Keratinocyte (primary cell): ENCODE measurements around the gene GOLIM4. TPM values are rescaled to one million over a fixed set of nuclear protein-coding genes. Genes with fewer than 3 reads are reported as not detected.

Experiments
- DNase-seq: peaks from one replicate; pipeline ENCODE4 v3.0.0-alpha.2; 2011; ENCODE audit warnings: low read depth, missing footprints, low spot score
- FAIRE-seq: peaks from 2 replicates; lab custom pipeline; 2011; peaks lifted over from hg19 to GRCh38; lab: Jason Lieb, UNC
- H2AFZ ChIP-seq: 2 replicates; pipeline ENCODE4 v1.6.0; 2012; ENCODE audit warnings: low read length, control low read depth, inconsistent platforms; ENCODE audit not compliant: control insufficient read depth
- H3K27ac ChIP-seq: 2 replicates; pipeline ENCODE4 v1.5.1; 2011; ENCODE audit warnings: low read length; ENCODE audit not compliant: control insufficient read depth, insufficient read depth
- H3K27me3 ChIP-seq: 3 replicates; pipeline ENCODE4 v1.6.0; 2011; ENCODE audit warnings: low read length; ENCODE audit not compliant: control insufficient read depth, insufficient read depth; ENCODE audit errors: extremely low read depth
- H3K36me3 ChIP-seq, 2 experiments: 2 replicates in 1 of 2; 3 replicates in 1 of 2; pipeline ENCODE4 v1.5.1; 2011; ENCODE audit warnings: low read length in 2 of 2, mild to moderate bottlenecking in 1 of 2; ENCODE audit not compliant: control insufficient read depth in 2 of 2, insufficient read depth in 2 of 2; ENCODE audit errors: extremely low read depth in 1 of 2
- H3K4me1 ChIP-seq: 3 replicates; pipeline ENCODE4 v1.5.1; 2011; ENCODE audit warnings: low read length; ENCODE audit not compliant: control insufficient read depth, insufficient read depth; ENCODE audit errors: extremely low read depth
- H3K4me2 ChIP-seq: 3 replicates; pipeline ENCODE4 v1.6.0; 2011; ENCODE audit warnings: low read depth, low read length; ENCODE audit not compliant: control insufficient read depth, insufficient read depth; ENCODE audit errors: extremely low read depth
- H3K4me3 ChIP-seq, 3 experiments: fragments of 200-600 bp in 1 of 3; sonication (generic) in 1 of 3; 2 replicates in 2 of 3; 3 replicates in 1 of 3; pipeline ENCODE4 v1.5.1; 2011 to 2016; ENCODE audit warnings: low read length in 3 of 3, mild to moderate bottlenecking in 3 of 3, control low read depth in 2 of 3, inconsistent platforms in 1 of 3, low read depth in 1 of 3, mixed read lengths in 1 of 3, mixed run types in 1 of 3, moderate library complexity in 1 of 3; ENCODE audit not compliant: control insufficient read depth in 2 of 3, insufficient read depth in 2 of 3; ENCODE audit errors: extremely low read depth in 1 of 3
- H3K79me2 ChIP-seq: 2 replicates; pipeline ENCODE4 v1.6.0; 2012; ENCODE audit warnings: low read length; ENCODE audit not compliant: control insufficient read depth, insufficient read depth
- H3K9ac ChIP-seq: 3 replicates; pipeline ENCODE4 v1.6.0; 2011; ENCODE audit warnings: low read length; ENCODE audit not compliant: control insufficient read depth, insufficient read depth; ENCODE audit errors: extremely low read depth
- H3K9me1 ChIP-seq: 3 replicates; pipeline ENCODE4 v1.6.0; 2011; ENCODE audit warnings: low read length; ENCODE audit not compliant: control insufficient read depth, insufficient read depth; ENCODE audit errors: extremely low read depth
- H3K9me3 ChIP-seq: 2 replicates; pipeline ENCODE4 v1.5.1; 2012; ENCODE audit warnings: low read depth, low read length; ENCODE audit not compliant: control insufficient read depth
- H4K20me1 ChIP-seq: 3 replicates; pipeline ENCODE4 v1.6.0; 2011; ENCODE audit warnings: low read length; ENCODE audit not compliant: control insufficient read depth, insufficient read depth; ENCODE audit errors: extremely low read depth
- CTCF ChIP-seq, 3 experiments: IDR thresholded peaks in 1 of 3; conservative IDR thresholded peaks in 1 of 3; optimal IDR thresholded peaks in 1 of 3; 2 replicates in 2 of 3; 3 replicates in 1 of 3; pipeline versions ENCODE3 to v1.5.1; 2011; ENCODE audit warnings: low read length in 3 of 3, mild to moderate bottlenecking in 3 of 3, moderate library complexity in 2 of 3, control low read depth in 1 of 3, inconsistent platforms in 1 of 3; ENCODE audit not compliant: insufficient read depth in 2 of 3; ENCODE audit errors: extremely low read depth in 1 of 3
- EZH2 ChIP-seq: IDR thresholded peaks from one replicate; pipeline ENCODE4 v1.6.1; 2012; ENCODE audit warnings: inconsistent platforms, mild to moderate bottlenecking, low read length, moderate library complexity
- dilution Hi-C: fragments of 300-500 bp; cut with MboI; formaldehyde crosslinking; loops from one replicate; pipeline ENCODE4 v1.7.0; 2020; ENCODE audit warnings: low sequenced_read_pairs; ENCODE audit not compliant: extremely low pct_ligation_motif_present
- polyA plus RNA-seq, 5 experiments: library from polyadenylated mRNA; depleted of rRNA in 3 of 5; stranded (reverse) in 3 of 5; stranded (forward) in 1 of 5; unstranded in 1 of 5; fragments of >200 nt; gene quantifications; 1 replicate in 1 of 5; 2 replicates in 3 of 5; 3 replicates in 1 of 5; pipeline versions ENCODE4 v1.2.1 to v1.2.3, GENCODE V29; 2011 to 2012; ENCODE audit warnings: missing spikeins in 2 of 5, low read depth in 1 of 5, low replicate concordance in 1 of 5

Gene GOLIM4
- polyA plus RNA-seq, 1 donor (not counting 4 experiments of a cell fraction or from before 2014, with no cell fraction given) = 13.4 TPM

- Histone ChIP-seq H3K9me1 (no peaks in the 10 kb centered on the region), H3K9me3 (no peaks in the 10 kb centered on the region), H2AFZ (no peak overlapping the region), H3K4me2 (no peak overlapping the region), H3K36me3 (no peaks in the 10 kb centered on the region), H3K79me2 (peaks cover 75% of the 10 kb centered on the region), H3K27ac (no peak overlapping the region), H3K9ac (no peak overlapping the region), H3K4me1 (no peaks in the 10 kb centered on the region), H3K4me3 (no peak overlapping the region), H4K20me1 (peaks cover 4% of the 10 kb centered on the region), H3K27me3 (no peaks in the 10 kb centered on the region)
- no peak for DNase-seq
- no peak for TF ChIP-seq EZH2
- no peak for TF ChIP-seq CTCF (optimal IDR thresholded peaks at IDR 0.05 in 1 of 3, IDR thresholded peaks at IDR 0.05 in 1 of 3, conservative IDR thresholded peaks at IDR 0.05 in 1 of 3; ENCODE audit: extremely low read depth in 1 of 3, insufficient read depth in 2 of 3, low read length in 3 of 3)
- FAIRE-seq = no peak
- dilution Hi-C loops = no loop called here
Observed at GRCh38 chr3:168085491-168086119, 10.1 kb downstream of the GOLIM4 start.

GRCh38 chr3:168083906-168084305 is 11.8 kb downstream of the GOLIM4 start:
- DNase-seq (no peak), FAIRE-seq (no peak)
- peaks cover 70% of the 10 kb centered on the region for H3K79me2 ChIP-seq
- no peaks in the 10 kb centered on the region for H3K4me1 ChIP-seq
- no peaks in the 10 kb centered on the region for H3K27me3 ChIP-seq
- TF ChIP-seq CTCF (optimal IDR thresholded peaks at IDR 0.05 in 1 of 3, IDR thresholded peaks at IDR 0.05 in 1 of 3, conservative IDR thresholded peaks at IDR 0.05 in 1 of 3; ENCODE audit: extremely low read depth in 1 of 3, insufficient read depth in 2 of 3, low read length in 3 of 3) (no peak), EZH2 (no peak)
- dilution Hi-C loops = no loop called here
- no peaks in the 10 kb centered on the region for H4K20me1 ChIP-seq
- no peaks in the 10 kb centered on the region for H3K9me3 ChIP-seq
- no peak overlapping the region for H3K27ac ChIP-seq
- no peak overlapping the region for H3K9ac ChIP-seq
- no peak overlapping the region for H3K4me2 ChIP-seq
- no peak overlapping the region for H3K4me3 ChIP-seq
- H2AFZ ChIP-seq = no peak overlapping the region
- H3K36me3 ChIP-seq = no peaks in the 10 kb centered on the region
- H3K9me1 ChIP-seq = no peaks in the 10 kb centered on the region
